ENCODE measurements around the gene IL4R. TPM values are rescaled to one million over a fixed set of nuclear protein-coding genes. Genes with fewer than 3 reads are reported as not detected.
A peak's percentile ranks its signal among the peaks of the same experiment; 100 is the strongest.

IL4R gene
- total and polyA plus RNA-seq, 2 of the 13 experiments (the other 11 are each of a cell fraction or from before 2014, with no cell fraction given), result 15.9 to 49.6 TPM

DNA sequence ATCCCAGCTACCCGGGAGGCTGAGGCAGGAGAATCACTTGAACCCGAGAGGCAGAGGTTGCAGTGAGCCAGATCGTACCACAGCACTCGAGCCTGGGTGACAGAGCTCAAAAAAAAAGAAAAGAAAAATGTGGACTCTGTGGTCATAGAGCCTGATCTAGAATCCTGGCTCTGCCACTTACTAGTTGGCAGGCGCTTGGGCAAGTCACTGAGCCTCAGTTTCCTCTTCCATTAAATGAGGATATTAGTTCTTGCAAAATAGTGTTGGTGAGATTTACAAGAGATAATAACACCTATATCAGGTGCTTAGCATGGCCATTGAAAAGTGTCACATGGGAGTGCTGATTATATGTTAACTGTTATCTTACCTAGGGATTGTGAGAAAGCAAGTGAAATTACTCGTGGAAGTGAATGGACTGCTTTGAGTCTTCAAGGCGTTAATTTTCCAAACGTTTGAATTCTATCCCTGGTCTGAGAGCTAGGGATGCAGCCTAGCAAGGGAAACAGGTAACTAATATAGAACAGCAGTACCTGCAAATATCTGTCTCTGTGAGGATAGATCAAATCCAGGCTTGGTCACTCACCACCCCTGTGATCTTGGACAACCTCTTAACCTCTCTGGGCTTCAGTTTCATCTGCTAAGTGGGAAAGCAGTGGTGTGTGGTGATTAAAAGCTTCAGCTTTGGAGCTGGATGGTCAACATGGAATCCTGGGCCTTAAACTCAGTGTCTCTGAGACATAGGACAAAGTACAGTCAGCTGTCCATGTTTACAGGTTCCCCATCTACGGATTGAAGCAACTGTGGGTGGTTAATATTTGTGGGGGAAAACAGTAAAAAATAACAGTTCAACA, 44.2 kb upstream of the IL4R start (continued):
- TF ChIP-seq ATF7-NPFF (CRISPR knock-in tag; IDR thresholded peaks at IDR 0.05; ENCODE audit: low read depth) (no peak), ETV5 (CRISPR knock-in tag; IDR thresholded peaks at IDR 0.05; ENCODE audit: borderline replicate concordance) (peak; percentile 44; the same call in 1 of the 2 replicates), EEA1 (CRISPR knock-in tag; IDR thresholded peaks at IDR 0.05; ENCODE audit: borderline replicate concordance) (no peak), NCOR1 (IDR thresholded peaks at IDR 0.05; ENCODE audit: borderline replicate concordance, low read length) (peak; percentile 69), UBTF (CRISPR knock-in tag; IDR thresholded peaks at IDR 0.05) (no peak), ZNF484 (CRISPR knock-in tag; IDR thresholded peaks at IDR 0.05; ENCODE audit: borderline replicate concordance, low read depth) (no peak), ZBTB3 (CRISPR knock-in tag; IDR thresholded peaks at IDR 0.05; ENCODE audit: borderline replicate concordance, low read depth) (no peak), CREM (IDR thresholded peaks at IDR 0.05) (peak; percentile 61), CREM (CRISPR knock-in tag; IDR thresholded peaks at IDR 0.05) (no peak), LRRFIP1 (CRISPR knock-in tag; conservative IDR thresholded peaks at IDR 0.05) (no peak)
- TF ChIP-seq, protein P1, sequence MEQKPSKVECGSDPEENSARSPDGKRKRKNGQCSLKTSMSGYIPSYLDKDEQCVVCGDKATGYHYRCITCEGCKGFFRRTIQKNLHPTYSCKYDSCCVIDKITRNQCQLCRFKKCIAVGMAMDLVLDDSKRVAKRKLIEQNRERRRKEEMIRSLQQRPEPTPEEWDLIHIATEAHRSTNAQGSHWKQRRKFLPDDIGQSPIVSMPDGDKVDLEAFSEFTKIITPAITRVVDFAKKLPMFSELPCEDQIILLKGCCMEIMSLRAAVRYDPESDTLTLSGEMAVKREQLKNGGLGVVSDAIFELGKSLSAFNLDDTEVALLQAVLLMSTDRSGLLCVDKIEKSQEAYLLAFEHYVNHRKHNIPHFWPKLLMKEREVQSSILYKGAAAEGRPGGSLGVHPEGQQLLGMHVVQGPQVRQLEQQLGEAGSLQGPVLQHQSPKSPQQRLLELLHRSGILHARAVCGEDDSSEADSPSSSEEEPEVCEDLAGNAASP (CRISPR knock-in tag; IDR thresholded peaks at IDR 0.05; ENCODE audit: borderline replicate concordance), result no peak
- TF ChIP-seq, protein P2, sequence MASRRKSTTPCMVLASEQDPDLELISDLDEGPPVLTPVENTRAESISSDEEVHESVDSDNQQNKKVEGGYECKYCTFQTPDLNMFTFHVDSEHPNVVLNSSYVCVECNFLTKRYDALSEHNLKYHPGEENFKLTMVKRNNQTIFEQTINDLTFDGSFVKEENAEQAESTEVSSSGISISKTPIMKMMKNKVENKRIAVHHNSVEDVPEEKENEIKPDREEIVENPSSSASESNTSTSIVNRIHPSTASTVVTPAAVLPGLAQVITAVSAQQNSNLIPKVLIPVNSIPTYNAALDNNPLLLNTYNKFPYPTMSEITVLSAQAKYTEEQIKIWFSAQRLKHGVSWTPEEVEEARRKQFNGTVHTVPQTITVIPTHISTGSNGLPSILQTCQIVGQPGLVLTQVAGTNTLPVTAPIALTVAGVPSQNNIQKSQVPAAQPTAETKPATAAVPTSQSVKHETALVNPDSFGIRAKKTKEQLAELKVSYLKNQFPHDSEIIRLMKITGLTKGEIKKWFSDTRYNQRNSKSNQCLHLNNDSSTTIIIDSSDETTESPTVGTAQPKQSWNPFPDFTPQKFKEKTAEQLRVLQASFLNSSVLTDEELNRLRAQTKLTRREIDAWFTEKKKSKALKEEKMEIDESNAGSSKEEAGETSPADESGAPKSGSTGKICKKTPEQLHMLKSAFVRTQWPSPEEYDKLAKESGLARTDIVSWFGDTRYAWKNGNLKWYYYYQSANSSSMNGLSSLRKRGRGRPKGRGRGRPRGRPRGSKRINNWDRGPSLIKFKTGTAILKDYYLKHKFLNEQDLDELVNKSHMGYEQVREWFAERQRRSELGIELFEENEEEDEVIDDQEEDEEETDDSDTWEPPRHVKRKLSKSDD (CRISPR knock-in tag; IDR thresholded peaks at IDR 0.05; ENCODE audit: low read depth), result peak; percentile 47
- TF ChIP-seq, protein P3, sequence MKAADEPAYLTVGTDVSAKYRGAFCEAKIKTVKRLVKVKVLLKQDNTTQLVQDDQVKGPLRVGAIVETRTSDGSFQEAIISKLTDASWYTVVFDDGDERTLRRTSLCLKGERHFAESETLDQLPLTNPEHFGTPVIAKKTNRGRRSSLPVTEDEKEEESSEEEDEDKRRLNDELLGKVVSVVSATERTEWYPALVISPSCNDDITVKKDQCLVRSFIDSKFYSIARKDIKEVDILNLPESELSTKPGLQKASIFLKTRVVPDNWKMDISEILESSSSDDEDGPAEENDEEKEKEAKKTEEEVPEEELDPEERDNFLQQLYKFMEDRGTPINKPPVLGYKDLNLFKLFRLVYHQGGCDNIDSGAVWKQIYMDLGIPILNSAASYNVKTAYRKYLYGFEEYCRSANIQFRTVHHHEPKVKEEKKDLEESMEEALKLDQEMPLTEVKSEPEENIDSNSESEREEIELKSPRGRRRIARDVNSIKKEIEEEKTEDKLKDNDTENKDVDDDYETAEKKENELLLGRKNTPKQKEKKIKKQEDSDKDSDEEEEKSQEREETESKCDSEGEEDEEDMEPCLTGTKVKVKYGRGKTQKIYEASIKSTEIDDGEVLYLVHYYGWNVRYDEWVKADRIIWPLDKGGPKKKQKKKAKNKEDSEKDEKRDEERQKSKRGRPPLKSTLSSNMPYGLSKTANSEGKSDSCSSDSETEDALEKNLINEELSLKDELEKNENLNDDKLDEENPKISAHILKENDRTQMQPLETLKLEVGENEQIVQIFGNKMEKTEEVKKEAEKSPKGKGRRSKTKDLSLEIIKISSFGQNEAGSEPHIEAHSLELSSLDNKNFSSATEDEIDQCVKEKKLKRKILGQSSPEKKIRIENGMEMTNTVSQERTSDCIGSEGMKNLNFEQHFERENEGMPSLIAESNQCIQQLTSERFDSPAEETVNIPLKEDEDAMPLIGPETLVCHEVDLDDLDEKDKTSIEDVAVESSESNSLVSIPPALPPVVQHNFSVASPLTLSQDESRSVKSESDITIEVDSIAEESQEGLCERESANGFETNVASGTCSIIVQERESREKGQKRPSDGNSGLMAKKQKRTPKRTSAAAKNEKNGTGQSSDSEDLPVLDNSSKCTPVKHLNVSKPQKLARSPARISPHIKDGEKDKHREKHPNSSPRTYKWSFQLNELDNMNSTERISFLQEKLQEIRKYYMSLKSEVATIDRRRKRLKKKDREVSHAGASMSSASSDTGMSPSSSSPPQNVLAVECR (CRISPR knock-in tag; IDR thresholded peaks at IDR 0.05; ENCODE audit: borderline replicate concordance), result peak; percentile 21; the same call in 1 of the 2 replicates

Data from HepG2 (cell line).